GM21423 (cell line): ENCODE results near the gene GFOD2.

Experiments used
- ATAC-seq: cut with Tn5 transposase; IDR thresholded peaks from one replicate; pipeline ENCODE4 v1.9.1; 2021; ENCODE audit warnings: mild to moderate bottlenecking, moderate library complexity; ENCODE audit not compliant: unreplicated experiment

GFOD2 gene

GRCh38 chr16:67647681-67648080 lies 71.4 kb downstream of the GFOD2 start:
- ATAC-seq: no peak

- no peak for ATAC-seq
Observed at GRCh38 chr16:67647111-67647651, 71.9 kb downstream of the GFOD2 start.

DNA sequence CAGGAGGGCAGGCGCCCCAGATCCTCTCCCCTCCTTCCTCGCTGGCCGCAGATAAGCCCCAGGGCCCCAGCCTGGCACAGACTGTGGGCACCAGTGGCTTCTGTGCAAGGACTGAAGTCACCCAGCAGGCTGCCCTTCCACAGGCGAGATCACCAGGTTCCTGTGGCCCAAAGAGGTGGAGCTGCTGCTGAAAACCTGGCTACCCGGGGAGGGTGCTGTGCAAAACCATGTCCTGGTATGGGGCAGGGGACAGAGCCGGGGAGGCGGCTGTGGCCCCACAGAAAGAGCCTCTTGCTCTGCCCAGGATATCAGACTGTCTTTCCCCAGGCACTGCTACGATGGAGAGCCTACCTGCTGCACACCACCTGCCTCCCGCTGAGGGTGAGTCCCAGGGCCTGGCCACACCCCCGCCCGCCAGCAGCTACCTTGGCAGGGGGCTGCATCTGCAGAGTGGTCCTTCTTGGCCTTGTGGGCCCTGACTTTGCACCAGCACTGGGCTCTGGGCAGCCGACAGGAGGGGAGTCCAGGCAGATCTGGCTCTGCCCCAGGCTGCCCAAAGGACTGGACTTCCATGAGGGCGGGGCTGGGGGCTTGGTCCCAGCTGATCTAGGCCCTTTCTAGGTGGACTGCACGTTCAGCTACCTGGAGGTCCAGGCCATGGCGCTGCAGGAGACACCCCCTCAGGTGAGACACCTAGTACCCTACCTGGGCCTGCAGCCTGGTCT lies 73.6 kb downstream of the GFOD2 start:
- no peak for ATAC-seq

- no peak for ATAC-seq
Observed at GRCh38 chr16:67644038-67644437, 75.1 kb downstream of the GFOD2 start.

DNA sequence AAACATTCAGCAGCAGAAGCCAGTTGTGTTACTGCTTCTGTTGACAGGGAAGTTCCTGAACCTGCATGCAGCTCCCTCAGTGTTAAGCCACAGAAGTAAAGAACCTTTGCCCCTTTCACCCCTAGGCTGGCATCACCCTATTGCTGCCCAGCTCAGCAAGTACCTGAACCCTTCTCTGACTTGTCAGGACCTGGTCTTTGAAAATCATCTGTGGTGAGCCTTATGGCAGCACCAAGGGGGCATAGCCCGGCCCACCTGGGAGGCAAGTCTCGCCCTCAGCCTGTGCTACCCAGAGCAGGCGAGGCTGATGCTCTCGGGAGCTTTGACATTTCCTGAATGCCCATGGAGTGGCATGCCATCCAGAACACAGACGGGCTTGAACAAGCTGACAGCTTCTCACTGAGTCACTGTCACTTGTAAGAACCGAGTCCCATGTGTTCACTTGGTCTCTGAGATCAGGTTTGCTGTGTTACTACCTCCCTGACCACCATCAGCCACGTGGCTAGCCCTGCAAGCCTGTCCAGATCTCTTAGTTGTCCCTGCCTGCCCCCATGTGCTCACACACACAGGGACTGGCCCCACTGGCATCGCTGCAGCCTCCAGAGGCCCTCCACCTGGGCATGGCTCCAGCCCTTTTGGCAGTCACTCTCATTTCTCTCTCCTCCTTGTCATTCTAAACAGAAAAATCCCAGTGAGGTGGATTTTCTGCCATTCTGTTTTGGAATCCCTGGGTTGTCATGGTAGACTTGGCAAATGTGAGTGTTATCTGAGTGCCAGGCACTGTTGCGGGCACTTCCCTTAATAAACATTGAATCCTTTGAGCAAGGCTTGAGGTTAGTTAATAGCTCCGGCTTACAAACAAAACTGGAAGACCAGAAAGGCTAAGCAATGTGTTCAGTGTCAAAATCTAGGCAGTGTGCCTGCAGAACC lies 77.1 kb downstream of the GFOD2 start:
- no peak for ATAC-seq

- no peak for ATAC-seq
Observed at GRCh38 chr16:67637625-67638024, 81.5 kb downstream of the GFOD2 start.

DNA sequence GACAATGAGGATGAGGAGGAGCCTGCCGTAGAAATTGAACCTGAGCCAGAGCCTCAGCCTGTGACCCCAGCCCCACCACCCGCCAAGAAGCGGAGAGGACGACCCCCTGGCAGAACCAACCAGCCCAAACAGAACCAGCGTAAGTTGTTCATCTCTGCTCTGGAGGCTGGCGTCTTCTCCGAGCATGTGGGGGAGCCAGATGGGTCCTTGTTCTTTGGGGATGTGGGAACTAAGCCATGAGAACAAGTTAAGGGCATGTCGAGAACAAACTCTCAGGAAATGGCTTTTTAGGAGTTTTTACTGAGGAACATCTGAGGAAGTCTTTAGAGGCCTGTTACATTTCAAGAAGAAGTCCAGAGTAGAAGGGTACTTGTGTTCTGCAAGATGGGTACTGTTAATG lies 82.4 kb downstream of the GFOD2 start:
- no peak for ATAC-seq

GRCh38 chr16:67632415-67633172 lies 86.5 kb downstream of the GFOD2 start:
- ATAC-seq: no peak

GRCh38 chr16:67628216-67628615 lies 90.9 kb downstream of the GFOD2 start:
- no peak for ATAC-seq
